IMR-90 (cell line): Measurements from ENCODE around the gene GRM8. TPM values are rescaled to one million over a fixed set of nuclear protein-coding genes. Genes with fewer than 3 reads are reported as not detected.

ENCODE experiments used
- ATAC-seq: fragments of 200-7000 bp; cut with Tn5 transposase; 2 replicates; pipeline ENCODE4 v1.9.1; 2020; ENCODE audit warnings: low read depth, mild to moderate bottlenecking, moderate library complexity
- BruUV-seq: library from RNA; stranded (reverse); fragments of 400-500 nt; replicated peaks from 2 replicates; lab custom pipeline; 2021; lab: Mats Ljungman, UMichigan
- CTCF ChIA-PET: fragments of 300-600 bp; formaldehyde crosslinking; extraction: SDS; loops from one replicate; lab custom pipeline; 2021; ENCODE audit warnings: antibody characterized with exemption; lab: Yijun Ruan, JAX
- POLR2A ChIA-PET: fragments of 300-600 bp; sonication (Branson Sonifier 250); formaldehyde crosslinking; loops from one replicate; lab custom pipeline; 2022; ENCODE audit warnings: antibody characterized with exemption; ENCODE audit not compliant: unreplicated experiment; lab: Charles Lee
- DNase-seq: peaks from one replicate; pipeline ENCODE4 v3.0.0; 2013
- H2AFZ ChIP-seq: replicated peaks from 2 replicates; pipeline ENCODE3; 2013; ENCODE audit warnings: low read length, mild to moderate bottlenecking; ENCODE audit not compliant: poor library complexity
- H2AK5ac ChIP-seq: 2 replicates; pipeline ENCODE4 v1.6.1; 2013; ENCODE audit warnings: low read depth, low read length, inconsistent platforms
- H2AK9ac ChIP-seq: replicated peaks from 2 replicates; pipeline ENCODE3; 2013; ENCODE audit warnings: mild to moderate bottlenecking, low read depth, low read length, moderate library complexity; ENCODE audit not compliant: poor library complexity
- H2BK120ac ChIP-seq: 2 replicates; pipeline ENCODE4 v1.6.1; 2013; ENCODE audit warnings: low read depth, low read length, inconsistent platforms
- H2BK15ac ChIP-seq: 3 replicates; pipeline ENCODE4 v1.6.1; 2013; ENCODE audit warnings: low read depth, low read length, inconsistent platforms
- H2BK20ac ChIP-seq: 2 replicates; pipeline ENCODE4 v1.6.1; 2013; ENCODE audit warnings: low read depth, mild to moderate bottlenecking, inconsistent platforms, low read length, moderate library complexity
- H2BK5ac ChIP-seq: 2 replicates; pipeline ENCODE4 v1.6.1; 2013; ENCODE audit warnings: mild to moderate bottlenecking, low read depth, low read length, inconsistent platforms; ENCODE audit not compliant: poor library complexity, severe bottlenecking
- H3K14ac ChIP-seq: replicated peaks from 2 replicates; pipeline ENCODE4 v1.6.1; 2013; ENCODE audit warnings: low read depth, low read length, inconsistent platforms
- H3K18ac ChIP-seq: 2 replicates; pipeline ENCODE4 v1.6.1; 2013; ENCODE audit warnings: low read depth, low read length, control low read depth
- H3K23ac ChIP-seq: 2 replicates; pipeline ENCODE4 v1.6.1; 2013; ENCODE audit warnings: low read depth, low read length, inconsistent platforms
- H3K27ac ChIP-seq: 2 replicates; pipeline ENCODE4 v1.5.1; 2013; ENCODE audit warnings: mild to moderate bottlenecking, control low read depth, low read length; ENCODE audit not compliant: insufficient read depth
- H3K27me3 ChIP-seq: 2 replicates; pipeline ENCODE4 v1.6.1; 2013; ENCODE audit warnings: low read length; ENCODE audit not compliant: control insufficient read depth, insufficient read depth
- H3K36me3 ChIP-seq: 2 replicates; pipeline ENCODE4 v1.6.1; 2013; ENCODE audit warnings: low read length, mixed read lengths; ENCODE audit not compliant: control insufficient read depth, insufficient read depth
- H3K4ac ChIP-seq: 2 replicates; pipeline ENCODE4 v1.6.1; 2013; ENCODE audit warnings: low read depth, low read length, inconsistent platforms
- H3K4me1 ChIP-seq: 2 replicates; pipeline ENCODE4 v1.6.1; 2013; ENCODE audit warnings: low read length, mixed read lengths; ENCODE audit not compliant: control insufficient read depth, insufficient read depth
- H3K4me2 ChIP-seq: 2 replicates; pipeline ENCODE4 v1.6.1; 2013; ENCODE audit warnings: low read depth, mild to moderate bottlenecking, control low read depth, low read length, moderate library complexity
- H3K4me3 ChIP-seq: 2 replicates; pipeline ENCODE4 v1.5.1; 2013; ENCODE audit warnings: low read depth, mild to moderate bottlenecking, control low read depth, low read length, moderate library complexity; ENCODE audit not compliant: insufficient read depth
- H3K56ac ChIP-seq: 2 replicates; pipeline ENCODE4 v1.6.1; 2013; ENCODE audit warnings: low read length, inconsistent platforms; ENCODE audit not compliant: insufficient read depth; ENCODE audit errors: extremely low read depth
- H3K79me1 ChIP-seq, 2 experiments: 2 replicates each; pipeline ENCODE4 v1.6.1; 2013; ENCODE audit warnings: low read length in 2 of 2, inconsistent platforms in 1 of 2, low read depth in 1 of 2
- H3K9ac ChIP-seq: 2 replicates; pipeline ENCODE4 v1.6.1; 2013; ENCODE audit warnings: low read depth, low read length, control low read depth
- H3K9me1 ChIP-seq: 2 replicates; pipeline ENCODE4 v1.6.1; 2013; ENCODE audit warnings: low read length, inconsistent platforms; ENCODE audit not compliant: insufficient read depth
- H3K9me3 ChIP-seq: 2 replicates; pipeline ENCODE4 v1.6.1; 2013; ENCODE audit warnings: low read length; ENCODE audit not compliant: control insufficient read depth, insufficient read depth
- H4K20me1 ChIP-seq: 2 replicates; pipeline ENCODE4 v1.6.1; 2013; ENCODE audit warnings: low read length, inconsistent platforms; ENCODE audit not compliant: insufficient read depth
- H4K5ac ChIP-seq: 2 replicates; pipeline ENCODE4 v1.6.1; 2013; ENCODE audit warnings: mild to moderate bottlenecking, low read depth, low read length, control low read depth
- H4K8ac ChIP-seq, 2 experiments: 2 replicates each; pipeline ENCODE4 v1.6.1; 2013; ENCODE audit warnings: low read depth in 2 of 2, low read length in 2 of 2, control low read depth in 1 of 2, inconsistent platforms in 1 of 2
- H4K91ac ChIP-seq: 2 replicates; pipeline ENCODE4 v1.6.1; 2013; ENCODE audit warnings: low read depth, low read length, inconsistent platforms; ENCODE audit not compliant: insufficient read depth
- CEBPB ChIP-seq: IDR thresholded peaks from 2 replicates; pipeline ENCODE4 v1.6.1; 2012; ENCODE audit warnings: low read depth, low read length, improper control_type of control experiment
- CHD1 ChIP-seq: IDR thresholded peaks from 2 replicates; pipeline ENCODE4 v1.6.1; 2012; ENCODE audit warnings: low read depth, low read length, improper control_type of control experiment
- ELK1 ChIP-seq: fragments of 150-350 bp; IDR thresholded peaks from 2 replicates; pipeline ENCODE4 v1.6.1; 2016; ENCODE audit warnings: low read depth, mild to moderate bottlenecking, low read length, moderate library complexity, borderline replicate concordance
- MAZ ChIP-seq: IDR thresholded peaks from 2 replicates; pipeline ENCODE4 v1.6.1; 2012; ENCODE audit warnings: low read depth, mild to moderate bottlenecking, low read length, improper control_type of control experiment, moderate library complexity, borderline replicate concordance
- POLR2A ChIP-seq: IDR thresholded peaks from 2 replicates; pipeline ENCODE4 v1.6.1; 2012; ENCODE audit warnings: mild to moderate bottlenecking, low read depth, low read length
- RAD21 ChIP-seq: IDR thresholded peaks from 2 replicates; pipeline ENCODE4 v1.6.1; 2012; ENCODE audit warnings: low read length, improper control_type of control experiment
- RCOR1 ChIP-seq: IDR thresholded peaks from 2 replicates; pipeline ENCODE4 v1.6.1; 2012; ENCODE audit warnings: mild to moderate bottlenecking, low read length, improper control_type of control experiment; ENCODE audit not compliant: insufficient replicate concordance
- RFX5 ChIP-seq: IDR thresholded peaks from 2 replicates; pipeline ENCODE4 v1.8.0; 2012; ENCODE audit warnings: low read depth, mild to moderate bottlenecking, low read length, moderate library complexity
- SMC3 ChIP-seq: fragments of 150-350 bp; IDR thresholded peaks from 2 replicates; pipeline ENCODE4 v1.6.1; 2016; ENCODE audit warnings: low read depth, mild to moderate bottlenecking, antibody characterized with exemption, low read length, moderate library complexity
- WGBS, 2 experiments: methylation state at CpG; one replicate each; pipeline versions ENCODE4 v1.1.5 to v1.1.7; 2013; ENCODE audit warnings: missing lambda C conversion rate in 2 of 2; ENCODE audit not compliant: insufficient read length in 1 of 2; ENCODE audit errors: extremely low coverage in 2 of 2; 5-methylcytosine and 5-hydroxymethylcytosine counted together
- dilution Hi-C: fragments of 300-500 bp; cut with HindIII; formaldehyde crosslinking; loops from one replicate; pipeline ENCODE4 v1.14.3; 2018; ENCODE audit warnings: low sequenced_read_pairs; ENCODE audit not compliant: unreplicated experiment
- in situ Hi-C: fragments of 300-500 bp; cut with MboI; formaldehyde crosslinking; loops from 3 replicates; pipeline ENCODE4 v1.14.3; 2019; ENCODE audit warnings: low sequenced_read_pairs, inconsistent platforms, mixed read lengths
- intact Hi-C: fragments of 100-400 bp; cut with micrococcal nuclease; formaldehyde crosslinking; loops from 2 replicates; pipeline ENCODE4 v1.10.0; 2022
- polyA plus RNA-seq, 3 experiments: library from polyadenylated mRNA; depleted of rRNA; stranded (reverse); fragments of >200 nt; gene quantifications; 2 replicates each; pipeline ENCODE4 v1.2.3, GENCODE V29; 2012; ENCODE audit warnings: low replicate concordance in 1 of 3
- total RNA-seq: library from RNA; depleted of rRNA; stranded (reverse); fragments of >200 nt; gene quantifications from 2 replicates; pipeline ENCODE4 v1.2.3, GENCODE V29; 2012
- TF ChIP-seq, protein P1 (sequence below): fragments of 150-350 bp; IDR thresholded peaks from 2 replicates; pipeline ENCODE4 v1.6.1; 2017; ENCODE audit warnings: mild to moderate bottlenecking, antibody characterized with exemption, low read length, low read depth

Gene GRM8
- total and polyA plus RNA-seq, 2 of the 4 experiments (the other 2 are of a cell fraction), result not detected

- no peak overlapping the region for H3K14ac ChIP-seq
- ATAC-seq (no peak), DNase-seq (no peak)
- no peaks in the 10 kb centered on the region for H4K20me1 ChIP-seq
- H3K27ac ChIP-seq, result no peak overlapping the region
- no peaks in the 10 kb centered on the region for H3K4me1 ChIP-seq
- no peak overlapping the region for H4K91ac ChIP-seq
- no peak overlapping the region for H2AFZ ChIP-seq
- TF ChIP-seq ELK1, result no peak
- TF ChIP-seq RAD21, result no peak
- no peak for TF ChIP-seq MAZ
- TF ChIP-seq POLR2A, result no peak
- no peak for TF ChIP-seq RFX5
- no peak for TF ChIP-seq CHD1
- no peak for TF ChIP-seq SMC3
- TF ChIP-seq, protein P1, sequence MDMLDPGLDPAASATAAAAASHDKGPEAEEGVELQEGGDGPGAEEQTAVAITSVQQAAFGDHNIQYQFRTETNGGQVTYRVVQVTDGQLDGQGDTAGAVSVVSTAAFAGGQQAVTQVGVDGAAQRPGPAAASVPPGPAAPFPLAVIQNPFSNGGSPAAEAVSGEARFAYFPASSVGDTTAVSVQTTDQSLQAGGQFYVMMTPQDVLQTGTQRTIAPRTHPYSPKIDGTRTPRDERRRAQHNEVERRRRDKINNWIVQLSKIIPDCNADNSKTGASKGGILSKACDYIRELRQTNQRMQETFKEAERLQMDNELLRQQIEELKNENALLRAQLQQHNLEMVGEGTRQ, result no peak
- TF ChIP-seq RCOR1, result no peak
- TF ChIP-seq CEBPB, result no peak
- H3K4me3 ChIP-seq, result no peak overlapping the region
- H3K9ac ChIP-seq, result no peak overlapping the region
- no peak overlapping the region for H2BK20ac ChIP-seq
- POLR2A ChIA-PET, result no interaction called here
- H2AK9ac ChIP-seq, result no peak overlapping the region
- dilution Hi-C loops, result no loop called here
- H4K5ac ChIP-seq, result no peak overlapping the region
- BruUV-seq, result no TSS peak
- H3K18ac ChIP-seq, result no peak overlapping the region
- in situ Hi-C loops, result no loop called here
- no peak overlapping the region for H3K56ac ChIP-seq
- no peak overlapping the region for H3K4me2 ChIP-seq
- H2BK15ac ChIP-seq, result no peak overlapping the region
- CTCF ChIA-PET, result no interaction called here
- no CpG with 5 or more reads among the region's 6 CpGs for WGBS, 2 experiments
- no peak overlapping the region for H3K23ac ChIP-seq
- no peak overlapping the region for H3K4ac ChIP-seq
- intact Hi-C loops, result no loop called here
- no peaks in the 10 kb centered on the region for H3K36me3 ChIP-seq
- no peaks in the 10 kb centered on the region for H3K27me3 ChIP-seq
- no peak overlapping the region for H2BK5ac ChIP-seq
- H2AK5ac ChIP-seq, result no peak overlapping the region
- no peaks in the 10 kb centered on the region for H3K79me1 ChIP-seq
- no peak overlapping the region for H2BK120ac ChIP-seq
- H3K9me1 ChIP-seq, result no peaks in the 10 kb centered on the region
- H3K9me3 ChIP-seq, result peaks cover 8% of the 10 kb centered on the region
- no peak overlapping the region for H4K8ac ChIP-seq
Measured at GRCh38 chr7:127059475-127059874, 193.3 kb downstream of the GRM8 start.
